Mesothelial cell of epicardium (in vitro differentiated cells): Measurements from ENCODE around the gene LSS. TPM values are rescaled to one million over a fixed set of nuclear protein-coding genes. Genes with fewer than 3 reads are reported as not detected.

ENCODE experiments used
- DNase-seq, 2 experiments: peaks; one replicate each; pipeline ENCODE4 v3.0.0; 2021; ENCODE audit warnings: low spot score in 2 of 2; ENCODE audit not compliant: unreplicated experiment in 2 of 2
- H3K27ac Mint-ChIP-seq: 2 replicates; pipeline ENCODE4 v1.8.0; 2021; ENCODE audit warnings: mixed read lengths
- H3K27me3 Mint-ChIP-seq: 2 replicates; pipeline ENCODE4 v1.8.0; 2021; ENCODE audit warnings: low read depth, mixed read lengths
- H3K36me3 Mint-ChIP-seq: 2 replicates; pipeline ENCODE4 v1.8.0; 2021; ENCODE audit warnings: mixed read lengths
- H3K4me1 Mint-ChIP-seq: 2 replicates; pipeline ENCODE4 v1.8.0; 2021; ENCODE audit warnings: mixed read lengths
- H3K4me3 Mint-ChIP-seq: 2 replicates; pipeline ENCODE4 v1.8.0; 2021; ENCODE audit warnings: mild to moderate bottlenecking, moderate library complexity, mixed read lengths
- H3K9me3 Mint-ChIP-seq: 2 replicates; pipeline ENCODE4 v1.8.0; 2021; ENCODE audit warnings: mixed read lengths
- CTCF ChIP-seq: fragments of 200-600 bp; sonication (generic); IDR thresholded peaks from one replicate; pipeline ENCODE4 v1.5.0; 2021; ENCODE audit warnings: antibody characterized with exemption; ENCODE audit not compliant: unreplicated experiment
- total RNA-seq: library from RNA; stranded (reverse); gene quantifications from 3 replicates; pipeline ENCODE4 v1.2.1, GENCODE V29; 2021

LSS gene
- total RNA-seq, 1 donor from 2014 or later, result 85.8 TPM

- TF ChIP-seq CTCF, result no peak
- H3K9me3 Mint-ChIP-seq, result no peaks in the 10 kb centered on the region
- H3K36me3 Mint-ChIP-seq, result peaks cover 23% of the 10 kb centered on the region
- no peak overlapping the region for H3K4me3 Mint-ChIP-seq
- no peaks in the 10 kb centered on the region for H3K4me1 Mint-ChIP-seq
- DNase-seq, result no peak
- H3K27ac Mint-ChIP-seq, result no peak overlapping the region
- no peaks in the 10 kb centered on the region for H3K27me3 Mint-ChIP-seq
Measured at GRCh38 chr21:46266946-46267345, 38.4 kb upstream of the LSS start.

GRCh38 chr21:46265736-46266525 lies 37.4 kb upstream of the LSS start:
- H3K4me1 Mint-ChIP-seq, result no peaks in the 10 kb centered on the region
- no peaks in the 10 kb centered on the region for H3K9me3 Mint-ChIP-seq
- no peak overlapping the region for H3K4me3 Mint-ChIP-seq
- TF ChIP-seq CTCF, result no peak
- H3K36me3 Mint-ChIP-seq, result peaks cover 25% of the 10 kb centered on the region
- no peak for DNase-seq
- H3K27me3 Mint-ChIP-seq, result no peaks in the 10 kb centered on the region
- peak overlapping the region; percentile 62 for H3K27ac Mint-ChIP-seq

- peaks cover 30% of the 10 kb centered on the region for H3K36me3 Mint-ChIP-seq
Measured at GRCh38 chr21:46264690-46265144, 36.1 kb upstream of the LSS start.

GRCh38 chr21:46264046-46264689 lies 35.6 kb upstream of the LSS start:
- TF ChIP-seq CTCF, result no peak
- Mint-ChIP-seq H3K36me3 (peaks cover 30% of the 10 kb centered on the region), H3K4me1 (no peaks in the 10 kb centered on the region), H3K27ac (no peak overlapping the region), H3K4me3 (no peak overlapping the region), H3K27me3 (no peaks in the 10 kb centered on the region), H3K9me3 (no peaks in the 10 kb centered on the region)
- DNase-seq, result no peak

More at GRCh38 chr21:46264690-46265144, 36.1 kb upstream of the LSS start:
- TF ChIP-seq CTCF, result no peak
- no peaks in the 10 kb centered on the region for H3K4me1 Mint-ChIP-seq
- DNase-seq, result no peak
- no peaks in the 10 kb centered on the region for H3K27me3 Mint-ChIP-seq
- no peak overlapping the region for H3K4me3 Mint-ChIP-seq
- no peak overlapping the region for H3K27ac Mint-ChIP-seq
- H3K9me3 Mint-ChIP-seq, result no peaks in the 10 kb centered on the region

GRCh38 chr21:46256501-46256994 lies 28.0 kb upstream of the LSS start:
- Mint-ChIP-seq H3K36me3 (peaks cover 46% of the 10 kb centered on the region), H3K9me3 (no peaks in the 10 kb centered on the region), H3K4me3 (no peak overlapping the region), H3K27ac (no peak overlapping the region), H3K4me1 (no peaks in the 10 kb centered on the region), H3K27me3 (no peaks in the 10 kb centered on the region)
- TF ChIP-seq CTCF, result no peak
- no peak for DNase-seq
